K562 (cell line): ENCODE data around the gene CYB5D1. TPM values are rescaled to one million over a fixed set of nuclear protein-coding genes. Genes with fewer than 3 reads are reported as not detected.

Experiments
- E2F5 ChIP-seq: sonication (generic); formaldehyde crosslinking; IDR thresholded peaks from 2 replicates; pipeline ENCODE4 v1.8.0; 2022; ENCODE audit warnings: mild to moderate bottlenecking, missing genetic modification reagents
- E4F1 ChIP-seq: fragments of 250-450 bp; sonication (Bioruptor Pico); IDR thresholded peaks from 2 replicates; pipeline ENCODE4 v1.5.0; 2021; ENCODE audit warnings: mild to moderate bottlenecking, borderline replicate concordance
- ELK3 ChIP-seq: fragments of 450-650 bp; formaldehyde crosslinking; IDR thresholded peaks from 2 replicates; pipeline ENCODE4 v1.4.0; 2020; ENCODE audit warnings: mild to moderate bottlenecking
- FOXJ3 ChIP-seq: sonication (generic); formaldehyde crosslinking; IDR thresholded peaks from 2 replicates; pipeline ENCODE4 v1.4.0; 2020; ENCODE audit warnings: mild to moderate bottlenecking, missing genetic modification reagents
- FOXP1 ChIP-seq: sonication (generic); formaldehyde crosslinking; IDR thresholded peaks from 2 replicates; pipeline ENCODE4 v1.8.0; 2022; ENCODE audit warnings: mild to moderate bottlenecking, missing genetic modification reagents
- HLTF ChIP-seq: fragments of 450-650 bp; IDR thresholded peaks from 2 replicates; pipeline ENCODE4 v1.6.1; 2016
- HMGN3 ChIP-seq: IDR thresholded peaks from 2 replicates; pipeline ENCODE4 v1.6.1; 2011; ENCODE audit warnings: borderline replicate concordance, low read depth, mild to moderate bottlenecking, mixed read lengths, low read length; ENCODE audit not compliant: insufficient read length; ENCODE audit errors: extremely low read depth
- MITF ChIP-seq: IDR thresholded peaks from 2 replicates; pipeline ENCODE4 v1.6.1; 2014; ENCODE audit warnings: antibody characterized with exemption
- MTA3 ChIP-seq: fragments of 450-650 bp; formaldehyde crosslinking; IDR thresholded peaks from 2 replicates; pipeline ENCODE4 v1.6.1; 2017; ENCODE audit warnings: mild to moderate bottlenecking, borderline replicate concordance
- NR2C1 ChIP-seq, 2 experiments: fragments of 450-650 bp; IDR thresholded peaks; 2 replicates each; pipeline ENCODE4 v1.6.1; 2017; ENCODE audit warnings: mild to moderate bottlenecking in 2 of 2, antibody characterized with exemption in 1 of 2, inconsistent platforms in 1 of 2, missing compliant biosample characterization in 1 of 2, missing genetic modification characterization in 1 of 2
- SAFB2 ChIP-seq: fragments of 200-400 bp; formaldehyde crosslinking; IDR thresholded peaks from 2 replicates; pipeline ENCODE4 v1.6.1; 2018; ENCODE audit warnings: borderline replicate concordance, low read length, low read depth, moderate library complexity; ENCODE audit not compliant: severe bottlenecking
- STAT5A ChIP-seq: IDR thresholded peaks from 2 replicates; pipeline ENCODE4 v1.6.1; 2012; ENCODE audit warnings: low read length, inconsistent platforms, borderline replicate concordance
- TCF7 ChIP-seq: sonication (generic); IDR thresholded peaks from 2 replicates; pipeline ENCODE4 v1.6.1; 2016; ENCODE audit warnings: antibody characterized with exemption, borderline replicate concordance
- WHSC1 ChIP-seq: IDR thresholded peaks from one replicate; pipeline ENCODE4 v1.6.1; 2012; ENCODE audit warnings: low read length, control low read depth, inconsistent platforms
- ZBTB12 ChIP-seq: fragments of 250-450 bp; sonication (Bioruptor Pico); IDR thresholded peaks from 2 replicates; pipeline ENCODE4 v1.4.0; 2020
- ZNF707 ChIP-seq: fragments of 250-450 bp; sonication (Bioruptor Pico); conservative IDR thresholded peaks from 2 replicates; pipeline ENCODE4 v1.8.0; 2022; ENCODE audit warnings: inconsistent platforms, mild to moderate bottlenecking, moderate library complexity
- ZNF740 ChIP-seq, 3 experiments: fragments of 200-800 bp in 1 of 3; sonication (Bioruptor generic) in 1 of 3; sonication (generic) in 1 of 3; formaldehyde crosslinking in 1 of 3; IDR thresholded peaks; 2 replicates each; pipeline versions ENCODE4 v1.6.1 to v1.8.0; 2016 to 2022; ENCODE audit warnings: mild to moderate bottlenecking in 2 of 3, missing compliant biosample characterization in 2 of 3, missing genetic modification characterization in 2 of 3, missing genetic modification reagents in 1 of 3
- polyA plus RNA-seq, 8 experiments: library from polyadenylated mRNA; depleted of rRNA in 4 of 8; stranded (reverse) in 5 of 8; unstranded in 3 of 8; fragments of >200 nt; fragmentation: Nextera tagmentation in 2 of 8; fragmentation: Illumina TruSeq in 1 of 8; extraction: Ambion mirVana in 2 of 8; extraction: Trizol in 1 of 8; gene quantifications; 2 replicates each; pipeline versions ENCODE4 v1.2.1 to v1.2.3, GENCODE V29; 2011 to 2014; ENCODE audit warnings: inconsistent platforms in 1 of 8, missing spikeins in 1 of 8
- total RNA-seq, 7 experiments: library from RNA; depleted of rRNA in 6 of 7; stranded (reverse); fragments of >200 nt in 6 of 7; fragmentation: Illumina TruSeq in 2 of 7; extraction: Trizol in 2 of 7; gene quantifications; 2 replicates each; pipeline versions ENCODE4 v1.2.1 to v1.2.3, GENCODE V29; 2011 to 2021; ENCODE audit warnings: low replicate concordance in 1 of 7

The CYB5D1 gene
- total and polyA plus RNA-seq, 9 of the 15 experiments (the other 6 are each of a cell fraction or from before 2014, with no cell fraction given) = 2.4 to 7.9 (median 5.7) TPM

GRCh38 chr17:7838090-7839075 lies 19.4 kb upstream of the CYB5D1 start (continued):
- TF ChIP-seq ELK3 (CRISPR knock-in tag) (no peak), MITF (no peak), ZNF707 (CRISPR knock-in tag) (no peak), HLTF (no peak), SAFB2 (no peak), E4F1 (no peak), HMGN3 (no peak), MTA3 (0 out of 2 replicates have a peak, but pooled peaks have one; percentile 48), TCF7 (no peak), ZBTB12 (CRISPR knock-in tag) (no peak), NR2C1 (IDR thresholded peaks at IDR 0.05) (0 out of 2 replicates have a peak, but pooled peaks have one; percentile 42), NR2C1 (tag; IDR thresholded peaks at IDR 0.05) (no peak; the same call in none of the 2 replicates), ZNF740 (CRISPR knock-in tag; IDR thresholded peaks at IDR 0.05) (peak; percentile 85), ZNF740 (tag; IDR thresholded peaks at IDR 0.05) (peak in 1 of 2 experiments; percentile 88; a peak in 2 of 4 replicates), FOXJ3 (CRISPR knock-in tag) (no peak), STAT5A (no peak), WHSC1 (no peak), FOXP1 (CRISPR knock-in tag) (0 out of 2 replicates have a peak, but pooled peaks have one; percentile 33), E2F5 (no peak)
